HS-5 (cell line): Measurements from ENCODE around the gene RNF220.
"Not testable (repeated sequence)": the region's sequence is repeated elsewhere in the genome, so short reads cannot be mapped to it uniquely, and the experiment has no call there.

Source experiments
- DNase-seq: peaks from one replicate; pipeline ENCODE4 v3.0.0-alpha.2; 2012; ENCODE audit warnings: low read depth

Gene RNF220

GRCh38 chr1:44496541-44497171, 91.6 kb downstream of the RNF220 start:
- DNase-seq: no peak

DNA sequence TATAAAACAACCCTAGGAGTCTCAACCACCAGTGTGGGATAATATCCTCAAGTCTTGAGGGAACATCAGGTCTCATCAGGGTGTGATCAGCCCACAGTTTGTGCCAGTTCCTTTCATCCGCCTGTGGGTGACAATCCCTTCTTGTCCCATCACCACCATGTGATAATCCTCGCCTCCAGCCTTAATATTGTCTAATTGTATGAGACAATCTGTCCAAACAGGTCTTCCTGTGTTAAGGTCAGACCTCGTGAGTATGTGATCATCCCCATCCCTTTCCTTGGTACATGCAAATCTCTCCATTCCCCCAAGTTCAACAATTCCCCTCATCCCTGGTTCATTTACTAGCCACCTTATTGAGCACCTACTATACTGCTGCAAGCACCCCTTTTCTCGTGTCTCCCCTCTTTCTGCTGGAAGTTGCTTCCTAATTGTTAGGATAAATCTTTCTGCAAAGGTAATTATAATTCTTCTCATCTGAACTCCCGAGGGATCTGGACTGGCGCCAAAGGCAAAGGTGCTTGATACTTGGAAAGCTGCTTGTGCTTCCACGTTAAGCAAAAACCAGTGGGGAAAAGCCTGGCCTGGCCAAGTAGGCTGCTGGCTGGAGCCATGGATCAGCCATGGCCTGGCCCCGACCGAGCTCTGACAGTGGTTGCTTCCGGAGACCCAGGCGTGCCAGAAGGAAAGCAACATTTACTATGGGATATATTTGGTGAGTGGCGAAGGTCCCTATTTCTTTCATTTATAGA, 92.5 kb downstream of the RNF220 start:
- DNase-seq: no peak

GRCh38 chr1:44499306-44499705, 94.3 kb downstream of the RNF220 start:
- no peak for DNase-seq

DNA sequence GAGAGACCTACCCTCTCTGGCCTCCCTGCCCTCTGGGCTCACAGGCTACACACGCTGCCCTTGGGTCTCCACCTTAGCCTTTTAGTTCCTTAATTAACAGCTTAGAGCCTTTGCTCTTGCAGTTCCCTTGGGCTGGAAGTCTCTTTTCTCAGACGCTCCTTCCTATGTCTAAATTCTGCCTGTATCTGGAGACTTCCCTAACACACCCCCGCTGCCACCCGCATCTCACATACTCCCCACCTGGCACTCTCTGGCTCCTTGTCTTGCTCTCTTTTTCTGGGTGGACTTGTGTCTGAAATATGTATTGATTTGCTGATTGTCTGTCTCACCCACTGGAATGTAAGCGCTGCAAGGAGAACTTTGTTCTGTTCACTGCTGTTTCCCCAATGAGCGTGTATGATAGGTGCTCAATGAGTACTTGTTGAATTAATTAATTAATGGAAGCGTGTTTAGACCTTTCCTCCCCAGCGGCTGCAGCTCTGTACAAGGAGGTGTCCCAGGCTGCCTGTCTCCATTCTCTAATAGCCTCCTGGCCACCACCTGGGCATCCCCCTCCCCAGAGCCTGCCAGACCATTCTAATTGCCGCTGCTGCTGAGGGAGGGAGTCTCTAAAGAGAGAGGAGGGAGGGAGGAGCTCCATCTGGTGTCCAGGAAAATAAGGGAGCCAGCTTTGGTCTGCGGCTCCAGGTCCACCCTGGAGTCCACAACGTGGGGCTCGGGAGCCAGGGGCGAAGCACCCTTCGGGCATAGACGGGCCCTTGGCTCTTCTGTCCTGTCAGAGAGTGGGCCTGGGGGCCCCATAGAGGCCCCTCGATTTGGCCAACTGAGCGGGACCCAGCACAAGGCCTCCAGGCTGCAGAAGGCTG, 95.4 kb downstream of the RNF220 start:
- no peak for DNase-seq

GRCh38 chr1:44501047-44501890, 96.2 kb downstream of the RNF220 start:
- no peak for DNase-seq

DNA sequence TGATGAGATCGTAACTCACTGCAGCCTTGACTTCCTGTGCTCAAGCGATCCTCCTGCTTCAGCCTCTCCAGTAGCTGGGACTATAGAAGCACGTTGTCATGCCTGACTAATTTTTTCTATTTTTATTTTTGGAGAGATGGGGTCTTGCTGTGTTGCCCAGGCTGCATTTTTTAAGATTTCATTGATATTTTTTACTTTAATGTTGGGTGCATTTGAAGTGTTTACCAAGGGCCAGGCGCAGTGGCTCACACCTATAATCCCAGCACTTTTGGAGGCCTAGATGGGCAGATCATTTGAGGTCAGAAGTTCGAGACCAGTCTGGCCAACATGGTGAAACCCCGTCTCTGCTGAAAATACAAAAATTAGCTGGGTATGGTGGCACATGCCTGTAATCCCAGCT, 97.8 kb downstream of the RNF220 start:
- DNase-seq: not testable (repeated sequence)

DNA sequence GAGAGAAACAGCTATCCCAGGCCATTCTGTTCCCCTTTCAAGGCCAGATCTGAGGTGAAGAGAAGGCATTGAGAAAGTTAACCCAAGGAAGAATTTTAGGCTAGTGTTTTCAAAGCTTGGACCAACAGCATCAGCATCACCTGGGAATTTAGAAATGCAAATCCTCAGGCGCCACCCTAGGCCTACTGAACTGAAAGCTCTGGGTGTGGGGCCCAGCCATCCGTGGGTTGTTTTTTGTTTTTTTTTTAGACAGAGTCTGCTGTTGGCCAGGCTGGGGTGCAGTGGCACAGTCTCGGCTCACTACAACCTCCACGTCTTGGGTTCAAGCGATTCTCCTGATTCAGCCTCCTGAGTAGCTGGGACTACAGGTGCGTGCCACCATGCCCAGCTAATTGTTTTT, 98.6 kb downstream of the RNF220 start:
- DNase-seq: no peak

- no peak for DNase-seq
Observed at GRCh38 chr1:44505210-44505993, 100.3 kb downstream of the RNF220 start.

DNA sequence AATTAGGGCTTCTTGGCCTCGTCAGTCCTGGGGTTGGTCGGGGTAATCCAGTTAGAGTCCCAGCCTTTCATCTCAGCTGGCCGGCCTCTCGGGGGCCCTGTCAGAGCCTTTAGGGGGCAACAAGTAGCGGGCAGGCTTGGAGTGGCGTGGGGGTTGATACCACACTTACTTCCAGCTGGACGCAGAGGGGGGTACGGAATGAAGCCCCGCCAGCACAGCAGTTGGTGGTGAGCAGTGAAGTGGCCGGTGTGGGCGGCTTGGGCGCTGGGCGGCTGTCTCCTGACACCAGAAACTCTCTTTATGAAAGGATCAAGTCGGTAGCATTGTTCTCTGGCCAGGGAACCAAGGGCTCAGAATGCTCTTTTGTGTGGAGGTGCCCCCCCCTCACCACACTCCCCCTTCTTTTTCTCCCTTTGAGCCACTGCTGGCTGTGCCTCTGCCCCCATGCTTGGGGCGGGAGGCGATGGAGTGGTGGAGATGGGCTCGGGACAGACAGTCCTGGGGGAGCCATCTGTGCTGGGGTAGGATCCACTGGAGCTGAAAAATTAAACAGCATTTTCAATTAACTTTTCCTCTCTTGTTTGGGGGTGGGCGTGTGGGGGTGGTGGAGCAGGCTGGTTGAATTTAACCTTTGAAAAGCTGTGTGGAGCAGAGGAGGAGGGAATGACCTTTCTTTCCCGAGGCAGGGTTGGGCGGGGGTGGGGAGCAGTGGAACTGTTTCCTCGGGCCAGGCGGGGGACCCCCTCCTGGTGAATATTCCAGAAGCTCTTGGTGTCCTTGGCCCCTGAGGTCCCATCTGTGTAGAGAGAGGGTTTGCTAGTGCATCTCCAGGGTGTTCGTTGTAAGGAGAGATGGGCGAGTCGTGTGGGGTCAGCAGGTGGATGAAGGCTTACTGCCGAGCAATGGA, 102.7 kb downstream of the RNF220 start:
- DNase-seq: no peak

- no peak for DNase-seq
Observed at GRCh38 chr1:44508397-44508745, 103.3 kb downstream of the RNF220 start.

GRCh38 chr1:44511363-44511762, 106.3 kb downstream of the RNF220 start:
- DNase-seq: no peak

GRCh38 chr1:44511769-44512168, 106.7 kb downstream of the RNF220 start:
- no peak for DNase-seq

GRCh38 chr1:44512313-44512885, 107.3 kb downstream of the RNF220 start:
- DNase-seq: no peak

DNA sequence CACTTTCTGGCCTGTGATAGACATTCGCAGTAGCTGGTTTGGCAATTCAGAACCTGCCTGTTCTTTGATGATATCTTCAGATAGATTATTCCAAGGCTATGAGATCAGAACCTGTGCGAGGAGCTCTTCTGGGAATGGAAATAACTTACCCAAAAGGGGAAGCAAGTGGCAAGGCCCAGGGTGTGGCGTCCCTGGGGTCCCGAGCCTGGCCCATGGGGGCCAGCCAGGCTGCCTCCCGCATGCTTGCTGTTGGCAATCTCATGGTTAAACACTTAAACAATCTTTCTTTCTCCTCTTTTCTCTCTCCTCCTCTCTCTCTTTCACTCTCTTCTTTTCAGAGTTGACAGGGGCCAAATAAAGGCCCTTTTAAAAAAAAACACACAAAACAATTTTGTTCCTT, 108.1 kb downstream of the RNF220 start:
- no peak for DNase-seq

DNA sequence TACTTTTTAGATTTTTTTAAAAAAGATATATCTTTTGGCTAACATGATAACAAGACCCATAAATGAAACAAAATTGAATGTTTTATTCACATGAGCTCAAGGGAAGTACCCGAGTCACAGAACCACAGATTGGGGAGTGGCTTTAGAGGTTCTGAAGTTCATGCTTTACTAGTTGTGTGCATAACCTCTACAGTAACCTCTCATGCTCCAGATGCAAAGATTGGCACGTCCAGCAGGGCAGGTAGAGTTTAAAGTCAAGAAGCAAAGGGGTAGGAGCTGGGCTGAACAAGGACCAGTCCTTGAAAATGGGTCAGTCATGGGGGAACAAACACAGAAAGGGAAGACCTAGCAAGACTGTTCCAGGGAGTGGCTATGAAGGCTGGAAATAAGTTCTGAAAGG, 109.6 kb downstream of the RNF220 start:
- no peak for DNase-seq

GRCh38 chr1:44515416-44515815, 110.4 kb downstream of the RNF220 start:
- peak; percentile 26 for DNase-seq

DNA sequence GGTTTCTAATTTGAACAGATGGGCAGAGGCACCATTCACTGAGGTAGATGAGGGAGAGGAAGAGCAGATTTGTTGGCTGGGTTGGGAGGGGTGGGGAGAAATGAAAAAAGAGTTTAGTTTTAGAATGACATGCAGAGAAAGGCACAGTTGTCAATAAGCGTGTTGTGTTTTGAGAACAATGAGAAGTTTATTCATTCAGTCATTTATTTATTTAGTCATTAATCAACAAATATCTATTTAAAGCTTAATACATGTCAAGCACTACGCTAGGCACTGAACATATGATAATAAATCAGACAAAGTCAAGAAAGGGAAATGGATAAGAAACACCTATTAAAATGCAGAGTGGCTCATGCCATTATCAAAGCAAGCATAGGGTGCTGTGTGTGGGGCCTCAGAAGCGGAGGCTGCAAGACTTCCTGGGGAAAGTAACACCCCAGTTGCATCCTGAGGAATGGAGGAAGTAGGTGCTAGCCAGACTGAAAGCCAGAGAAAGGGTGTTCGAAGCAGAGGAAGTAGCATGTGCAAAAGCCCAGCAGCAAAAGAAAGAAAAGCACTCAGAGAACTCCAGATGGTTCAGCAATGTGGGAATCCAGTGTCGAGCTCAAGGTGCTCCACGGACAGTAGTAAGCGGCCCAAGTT, 114.1 kb downstream of the RNF220 start:
- no peak for DNase-seq

GRCh38 chr1:44521378-44522080, 116.5 kb downstream of the RNF220 start:
- DNase-seq: no peak
